ENCODE data around the gene RAB6A. TPM values are rescaled to one million over a fixed set of nuclear protein-coding genes. Genes with fewer than 3 reads are reported as not detected.

The RAB6A gene
- 100 to 1,000 TPM; 183 to 254 (median 234) TPM for total RNA-seq

- Histone ChIP-seq H3K4me1 (peaks cover 3 to 35% (median 18%) of the 10 kb centered on the region in 4 donors), H3K4me3 (peak within 1 kb of the TSS; percentile 70 to 97 (median 82)), H3K27ac (peak within 1 kb of the TSS; percentile 90 to 97 (median 94)), H3K27me3 (no peaks in the 10 kb centered on the region), H3K9me3 (no peaks in the 10 kb centered on the region), H3K36me3 (no peaks in the 10 kb centered on the region)
- peak; percentile 99 for DNase-seq (ENCODE audit: low spot score in 2 of 2)
- peak; percentile 91 to 96 for TF ChIP-seq POLR2A (IDR thresholded peaks at IDR 0.05)
- TF ChIP-seq CTCF (IDR thresholded peaks at IDR 0.05) = peak; percentile 36 to 90 (median 63)
- TF ChIP-seq EP300 (IDR thresholded peaks at IDR 0.05) = peak in 1 of 2 donors; percentile 72
- WGBS, 2 donors = 1% methylated on average over 17 to 53 of the region's 74 CpGs
Measured at GRCh38 chr11:73760679-73761402, at the start of gene RAB6A. TSS of gene RAB6A (minus strand) at chr11:73761074. CDS start at chr11:73760635, 439 bp downstream.

GRCh38 chr11:73810637-73811036 lies 49.8 kb upstream of the RAB6A start:
- Histone ChIP-seq H3K4me1 (no peaks in the 10 kb centered on the region), H3K27ac (no peak overlapping the region), H3K36me3 (peaks cover 0 to 30% (median 0%) of the 10 kb centered on the region in 3 donors), H3K4me3 (no peak overlapping the region), H3K9me3 (no peaks in the 10 kb centered on the region), H3K27me3 (no peaks in the 10 kb centered on the region)
- WGBS, 2 donors = 52 to 86% methylated on average over 1 of the region's 1 CpG
- TF ChIP-seq CTCF (IDR thresholded peaks at IDR 0.05) = no peak
- no peak for TF ChIP-seq EP300 (IDR thresholded peaks at IDR 0.05)
- no peak for TF ChIP-seq POLR2A (IDR thresholded peaks at IDR 0.05)
- DNase-seq (ENCODE audit: low spot score in 2 of 2) = no peak

DNA sequence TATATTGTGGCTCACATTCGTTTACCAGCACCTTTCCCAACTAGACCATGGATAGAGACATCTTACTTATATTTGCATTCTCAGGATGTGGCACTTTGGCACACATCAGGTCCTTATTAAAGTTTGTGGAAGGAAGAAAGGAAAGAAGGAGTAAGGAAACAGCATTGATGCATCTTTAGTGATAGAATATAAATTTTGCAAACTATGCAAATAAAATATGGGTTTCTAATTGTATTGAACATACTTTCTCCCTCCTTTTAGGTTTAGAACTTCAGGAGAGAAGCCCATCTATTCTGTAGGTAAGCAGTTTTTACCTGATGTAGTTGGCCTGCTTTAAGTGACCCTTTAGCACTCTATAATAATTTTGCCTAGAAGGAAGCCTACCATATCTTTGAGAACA lies 47.2 kb upstream of the RAB6A start:
- Histone ChIP-seq H3K9me3 (no peaks in the 10 kb centered on the region), H3K36me3 (peaks cover 0 to 32% (median 0%) of the 10 kb centered on the region in 3 donors), H3K27ac (no peak overlapping the region), H3K4me3 (no peak overlapping the region), H3K27me3 (no peaks in the 10 kb centered on the region), H3K4me1 (peaks cover 0 to 4% (median 0%) of the 10 kb centered on the region in 4 donors)
- TF ChIP-seq CTCF (IDR thresholded peaks at IDR 0.05) (no peak), EP300 (IDR thresholded peaks at IDR 0.05) (no peak), POLR2A (IDR thresholded peaks at IDR 0.05) (no peak)
- 79 to 93% methylated on average over 1 of the region's 1 CpG for WGBS, 2 donors
- no peak for DNase-seq (ENCODE audit: low spot score in 2 of 2)

DNA sequence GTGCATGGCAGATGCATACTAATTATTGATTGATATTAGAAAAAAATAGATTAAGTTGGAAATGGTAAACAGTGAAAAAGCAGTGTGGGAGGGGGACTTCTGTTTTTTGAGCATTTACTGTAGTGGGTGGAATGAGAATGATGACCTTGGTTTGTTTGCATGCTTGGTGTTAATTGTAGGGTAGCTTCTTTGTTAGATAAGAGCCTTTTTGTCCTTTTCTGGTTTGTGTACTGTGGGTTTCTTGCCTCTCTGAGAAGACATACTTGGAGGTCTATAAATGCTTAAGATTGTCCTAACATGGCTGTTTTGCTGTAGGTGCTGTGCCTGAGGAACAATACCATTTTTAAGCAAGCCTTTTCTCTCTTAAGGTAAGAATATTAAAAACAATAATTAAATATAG lies 43.8 kb upstream of the RAB6A start:
- TF ChIP-seq POLR2A (IDR thresholded peaks at IDR 0.05) (no peak), CTCF (IDR thresholded peaks at IDR 0.05) (no peak), EP300 (IDR thresholded peaks at IDR 0.05) (no peak)
- Histone ChIP-seq H3K4me1 (peaks cover 0 to 4% (median 0%) of the 10 kb centered on the region in 4 donors), H3K27ac (no peak overlapping the region), H3K36me3 (peaks cover 0 to 32% (median 0%) of the 10 kb centered on the region in 3 donors), H3K4me3 (no peak overlapping the region), H3K9me3 (no peaks in the 10 kb centered on the region), H3K27me3 (no peaks in the 10 kb centered on the region)
- DNase-seq (ENCODE audit: low spot score in 2 of 2) = no peak

- H3K27ac ChIP-seq = no peak overlapping the region
Measured at GRCh38 chr11:73801136-73801535, 40.3 kb upstream of the RAB6A start.

More at GRCh38 chr11:73801136-73801535, 40.3 kb upstream of the RAB6A start:
- DNase-seq (ENCODE audit: low spot score in 2 of 2) = no peak
- H3K4me3 ChIP-seq = no peak overlapping the region
- H3K27me3 ChIP-seq = no peaks in the 10 kb centered on the region
- 63 to 67% methylated on average over 1 of the region's 1 CpG for WGBS, 2 donors
- peaks cover 0 to 28% (median 4%) of the 10 kb centered on the region in 3 donors for H3K36me3 ChIP-seq
- H3K4me1 ChIP-seq = peaks cover 0 to 10% (median 2%) of the 10 kb centered on the region in 4 donors
- no peaks in the 10 kb centered on the region for H3K9me3 ChIP-seq
- no peak for TF ChIP-seq POLR2A (IDR thresholded peaks at IDR 0.05)
- TF ChIP-seq CTCF (IDR thresholded peaks at IDR 0.05) = no peak
- no peak for TF ChIP-seq EP300 (IDR thresholded peaks at IDR 0.05)
